ENCODE results near the gene SCUBE3. TPM values are rescaled to one million over a fixed set of nuclear protein-coding genes. Genes with fewer than 3 reads are reported as not detected.

The SCUBE3 gene
- total and polyA plus RNA-seq, 9 of the 15 experiments (the other 6 are each of a cell fraction or from before 2014, with no cell fraction given), result 0.01 to 0.11 TPM; not detected in 7

GRCh38 chr6:35297601-35298481, 84.1 kb downstream of the SCUBE3 start, which contains the start of gene DEF6 (continued):
- no peak for TF ChIP-seq DDX20 (tag; IDR thresholded peaks at IDR 0.05; ENCODE audit: low read depth)
- TF ChIP-seq ARID3A (IDR thresholded peaks at IDR 0.05; ENCODE audit: borderline replicate concordance, low read depth, low read length), result peak; percentile 47; the same call in 1 of the 2 replicates
- TF ChIP-seq SMAD4 (CRISPR knock-in tag; conservative IDR thresholded peaks at IDR 0.05), result peak; percentile 81
- TF ChIP-seq CBFB (CRISPR knock-in tag; IDR thresholded peaks at IDR 0.05), result peak; percentile 99
- peak; percentile 77 for TF ChIP-seq MGA (IDR thresholded peaks at IDR 0.05)
- TF ChIP-seq USF1 (CRISPR knock-in tag; IDR thresholded peaks at IDR 0.05), result peak; percentile 13
- no peak for TF ChIP-seq GTF2B (IDR thresholded peaks at IDR 0.05; ENCODE audit: extremely low read depth, insufficient read length)
- no peak for TF ChIP-seq SRSF3 (IDR thresholded peaks at IDR 0.05; ENCODE audit: insufficient read depth, low read length)
- no peak for TF ChIP-seq HOMEZ (CRISPR knock-in tag; IDR thresholded peaks at IDR 0.05)
